Spleen (tissue), 11 donors: ENCODE results near the gene UACA. TPM values are rescaled to one million over a fixed set of nuclear protein-coding genes. Genes with fewer than 3 reads are reported as not detected.

ENCODE experiments used
- DNase-seq: peaks from one replicate; pipeline ENCODE4 v3.0.0-alpha.2; 2020
- H3K27ac ChIP-seq, 8 donors: fragments of 200-600 bp; sonication (generic) in 7 of 8; 1 replicate in 4 of 8; 2 replicates in 4 of 8; pipeline versions ENCODE4 v1.5.0 to v1.8.0; 2016 to 2021; ENCODE audit warnings: inconsistent platforms in 4 of 8, mild to moderate bottlenecking in 4 of 8, moderate library complexity in 1 of 8
- H3K27me3 ChIP-seq, 7 donors: fragments of 200-600 bp; sonication (generic) in 6 of 7; replicated peaks in 1 of 7; 1 replicate in 4 of 7; 2 replicates in 3 of 7; pipeline versions ENCODE4 v1.5.0 to v1.8.0; 2016 to 2021; ENCODE audit warnings: inconsistent platforms in 3 of 7, mild to moderate bottlenecking in 1 of 7
- H3K36me3 ChIP-seq, 6 donors: fragments of 200-600 bp; sonication (generic) in 5 of 6; 1 replicate in 4 of 6; 2 replicates in 2 of 6; pipeline versions ENCODE4 v1.5.0 to v1.8.0; 2016 to 2021; ENCODE audit warnings: inconsistent platforms in 2 of 6
- H3K4me1 ChIP-seq, 6 donors: fragments of 200-600 bp; sonication (generic) in 5 of 6; 1 replicate in 3 of 6; 2 replicates in 3 of 6; pipeline versions ENCODE4 v1.5.0 to v1.8.0; 2016 to 2021; ENCODE audit warnings: inconsistent platforms in 3 of 6
- H3K4me3 ChIP-seq, 8 donors: fragments of 200-600 bp; sonication (generic) in 7 of 8; 1 replicate in 4 of 8; 2 replicates in 4 of 8; pipeline versions ENCODE4 v1.5.0 to v1.8.0; 2016 to 2021; ENCODE audit warnings: inconsistent platforms in 4 of 8, mild to moderate bottlenecking in 4 of 8, moderate library complexity in 2 of 8
- H3K9me3 ChIP-seq, 8 donors: fragments of 200-600 bp; sonication (generic) in 7 of 8; 1 replicate in 4 of 8; 2 replicates in 4 of 8; pipeline versions ENCODE4 v1.5.0 to v1.8.0; 2016 to 2021; ENCODE audit warnings: inconsistent platforms in 4 of 8
- POLR2A ChIP-seq, 3 donors: fragments of 450-650 bp; IDR thresholded peaks; one replicate each; pipeline ENCODE4 v1.5.1; 2017; ENCODE audit warnings: antibody characterized with exemption in 3 of 3, mild to moderate bottlenecking in 1 of 3
- POLR2AphosphoS5 ChIP-seq, 3 donors: sonication (generic); formaldehyde crosslinking; IDR thresholded peaks; one replicate each; pipeline ENCODE4 v1.5.1; 2017; ENCODE audit warnings: antibody characterized with exemption in 3 of 3
- WGBS, 5 donors: extraction: QIAGEN DNeasy Blood & Tissue Kit in 3 of 5; methylation state at CpG; one replicate each; pipeline versions ENCODE4 v1.1.5 to v1.1.7; 2013 to 2018; 5-methylcytosine and 5-hydroxymethylcytosine counted together
- intact Hi-C: fragments of 100-400 bp; cut with DNase I; formaldehyde crosslinking; loops from one replicate; pipeline ENCODE4 v1.15.0; 2023; ENCODE audit warnings: low total_unique reads
- polyA plus RNA-seq, 3 donors: library from polyadenylated mRNA; stranded (reverse); fragments of 200-250 nt; gene quantifications; one replicate each; pipeline ENCODE4 v1.2.1, GENCODE V29; 2013
- total RNA-seq, 7 donors: library from RNA; depleted of rRNA in 3 of 7; stranded (reverse); fragments of >200 nt in 3 of 7; fragmentation: NEBNext Ultra II Directional in 4 of 7; extraction: Animal tissue kit (Norgen Biotek cat#: 25700) in 4 of 7; gene quantifications; one replicate each; pipeline versions ENCODE4 v1.1.0 to v1.2.1, GENCODE V29; 2016 to 2021
- TF ChIP-seq, protein P1 (sequence below), 11 experiments: fragments of 200-600 bp in 7 of 11; fragments of 450-650 bp in 4 of 11; sonication (generic) in 4 of 11; IDR thresholded peaks in 8 of 11; conservative IDR thresholded peaks in 3 of 11; 1 replicate in 7 of 11; 2 replicates in 4 of 11; pipeline versions ENCODE4 v1.4.0 to v1.8.0; 2016 to 2021; ENCODE audit warnings: antibody characterized with exemption in 11 of 11, inconsistent platforms in 4 of 11, mild to moderate bottlenecking in 1 of 11
- donor health status: healthy with polysubstance abuse.
- donor health status: DM: no; HTN: no; CAD: no; lungs with moderate emphysema.
- donor health status: DM: no; HTN: no; CAD: no.
- donor health status: Bipolar disorder and iron deficiency.
- donor health status: healthy.
- donor health status: DM: no; HTN: no; CAD: no.
- donor health status: DM: yes; HTN: yes; CAD: no.

Gene UACA
- total and polyA plus RNA-seq, 10 donors = 21.9 to 113 (median 78.6) TPM

DNA sequence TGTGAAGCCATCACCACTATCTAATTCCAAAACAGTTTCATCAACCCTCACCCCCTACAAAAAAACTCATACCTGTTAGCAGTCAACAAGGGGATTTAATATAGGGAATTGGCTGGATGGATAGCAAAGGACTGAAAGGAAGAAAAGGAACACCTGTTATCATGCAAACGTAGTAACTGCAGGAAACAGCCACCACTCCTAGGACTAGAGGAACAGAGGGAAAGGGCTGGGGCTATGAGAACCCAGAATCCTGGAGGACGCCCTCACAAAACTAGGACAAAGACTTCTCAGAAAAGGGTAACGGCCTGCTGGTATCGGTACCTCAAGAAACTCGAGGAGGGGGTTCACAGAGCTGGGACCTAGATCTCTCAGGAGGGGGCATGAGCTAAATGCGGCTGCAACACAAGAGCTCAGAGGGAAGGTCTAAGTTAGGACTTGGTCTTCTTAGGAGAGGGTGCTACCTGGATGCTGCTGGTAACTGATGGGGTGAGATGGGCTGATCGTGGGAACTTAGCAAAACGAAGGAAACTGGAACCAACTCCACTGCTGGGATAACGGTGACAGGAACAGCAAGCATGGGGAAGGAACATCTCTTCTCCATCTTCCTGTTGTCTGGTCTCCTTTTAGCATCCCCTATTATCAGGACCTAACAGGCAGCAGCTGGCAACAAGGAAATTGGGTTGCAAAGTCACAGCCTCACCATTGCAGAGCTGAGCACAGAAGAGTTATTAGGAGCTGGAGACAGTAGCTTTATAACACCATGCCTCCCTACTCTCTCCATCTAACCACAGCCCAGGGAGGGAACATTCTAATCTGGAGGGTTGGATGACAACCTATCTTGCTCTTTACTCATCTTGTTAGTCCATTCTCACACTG is 147.7 kb downstream of the UACA start:
- H3K27ac ChIP-seq = no peak overlapping the region
- no peaks in the 10 kb centered on the region for H3K4me1 ChIP-seq
- intact Hi-C loops = no loop called here
- no peaks in the 10 kb centered on the region for H3K36me3 ChIP-seq
- WGBS, 5 donors = 74 to 87% (median 78%) methylated on average over 9 of the region's 9 CpGs
- no peaks in the 10 kb centered on the region for H3K27me3 ChIP-seq
- no peak overlapping the region for H3K4me3 ChIP-seq
- DNase-seq = no peak
- TF ChIP-seq, protein P1, sequence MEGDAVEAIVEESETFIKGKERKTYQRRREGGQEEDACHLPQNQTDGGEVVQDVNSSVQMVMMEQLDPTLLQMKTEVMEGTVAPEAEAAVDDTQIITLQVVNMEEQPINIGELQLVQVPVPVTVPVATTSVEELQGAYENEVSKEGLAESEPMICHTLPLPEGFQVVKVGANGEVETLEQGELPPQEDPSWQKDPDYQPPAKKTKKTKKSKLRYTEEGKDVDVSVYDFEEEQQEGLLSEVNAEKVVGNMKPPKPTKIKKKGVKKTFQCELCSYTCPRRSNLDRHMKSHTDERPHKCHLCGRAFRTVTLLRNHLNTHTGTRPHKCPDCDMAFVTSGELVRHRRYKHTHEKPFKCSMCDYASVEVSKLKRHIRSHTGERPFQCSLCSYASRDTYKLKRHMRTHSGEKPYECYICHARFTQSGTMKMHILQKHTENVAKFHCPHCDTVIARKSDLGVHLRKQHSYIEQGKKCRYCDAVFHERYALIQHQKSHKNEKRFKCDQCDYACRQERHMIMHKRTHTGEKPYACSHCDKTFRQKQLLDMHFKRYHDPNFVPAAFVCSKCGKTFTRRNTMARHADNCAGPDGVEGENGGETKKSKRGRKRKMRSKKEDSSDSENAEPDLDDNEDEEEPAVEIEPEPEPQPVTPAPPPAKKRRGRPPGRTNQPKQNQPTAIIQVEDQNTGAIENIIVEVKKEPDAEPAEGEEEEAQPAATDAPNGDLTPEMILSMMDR (IDR thresholded peaks at IDR 0.05 in 8 of 11, conservative IDR thresholded peaks at IDR 0.05 in 3 of 11) = no peak
- TF ChIP-seq POLR2A (IDR thresholded peaks at IDR 0.05) = no peak
- no peak for TF ChIP-seq POLR2AphosphoS5 (IDR thresholded peaks at IDR 0.05)
- peaks cover 0 to 5% (median 0%) of the 10 kb centered on the region in 8 donors for H3K9me3 ChIP-seq

DNA sequence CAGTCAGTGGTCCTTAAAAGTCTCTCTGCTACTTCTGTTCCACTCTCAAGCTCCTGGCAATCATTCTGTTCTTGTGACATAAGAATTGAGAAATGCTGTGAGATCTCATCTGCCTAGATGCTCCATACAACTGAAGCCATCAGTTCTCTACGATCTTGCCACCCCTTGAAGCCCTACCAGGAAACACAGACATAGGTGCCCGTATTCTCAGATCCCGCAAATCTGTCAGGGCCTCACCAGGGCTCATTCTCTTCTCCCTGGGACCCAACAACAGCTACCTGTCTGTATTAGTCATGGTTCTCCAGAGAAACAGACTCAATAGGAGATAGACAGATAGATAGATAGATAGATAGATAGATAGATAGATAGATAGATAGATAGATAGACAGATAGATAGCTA is 149.1 kb downstream of the UACA start:
- Histone ChIP-seq H3K9me3 (no peaks in the 10 kb centered on the region), H3K4me1 (no peaks in the 10 kb centered on the region), H3K36me3 (no peaks in the 10 kb centered on the region), H3K27me3 (no peaks in the 10 kb centered on the region), H3K27ac (no peak overlapping the region), H3K4me3 (no peak overlapping the region)
- no peak for TF ChIP-seq POLR2A (IDR thresholded peaks at IDR 0.05)
- 80 to 96% (median 89%) methylated on average over 3 of the region's 3 CpGs for WGBS, 5 donors
- intact Hi-C loops = no loop called here
- no peak for DNase-seq

DNA sequence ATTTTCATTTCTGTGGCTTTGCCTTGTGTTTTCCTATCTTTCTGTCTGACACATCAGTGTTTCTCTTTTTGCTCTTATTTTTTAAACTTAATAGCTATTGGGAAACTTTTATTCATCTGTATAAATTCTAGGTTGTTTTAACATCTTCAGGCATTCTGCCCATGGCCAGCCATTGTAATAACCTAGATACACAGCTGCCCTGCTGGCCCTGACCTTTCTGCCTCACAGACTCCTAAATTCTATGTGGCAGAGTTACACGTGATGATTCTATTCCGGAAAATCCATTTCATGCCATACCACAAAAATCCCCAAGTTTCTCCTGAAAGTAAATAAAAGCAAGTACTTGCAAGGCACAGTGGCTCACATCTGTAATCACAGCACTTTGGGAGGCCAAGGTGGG is 150.1 kb downstream of the UACA start:
- WGBS, 5 donors = 72 to 92% (median 85%) methylated on average over 2 of the region's 2 CpGs
- no peaks in the 10 kb centered on the region for H3K36me3 ChIP-seq
- intact Hi-C loops = no loop called here
- H3K9me3 ChIP-seq = no peaks in the 10 kb centered on the region
- DNase-seq = no peak
- no peak for TF ChIP-seq POLR2A (IDR thresholded peaks at IDR 0.05)
- TF ChIP-seq POLR2AphosphoS5 (IDR thresholded peaks at IDR 0.05) = no peak
- TF ChIP-seq, protein P1 (IDR thresholded peaks at IDR 0.05 in 8 of 11, conservative IDR thresholded peaks at IDR 0.05 in 3 of 11) = no peak
- no peak overlapping the region for H3K27ac ChIP-seq
- H3K4me3 ChIP-seq = no peak overlapping the region
- no peaks in the 10 kb centered on the region for H3K27me3 ChIP-seq
- H3K4me1 ChIP-seq = peaks cover 0 to under 1% (median 0%) of the 10 kb centered on the region in 6 donors

DNA sequence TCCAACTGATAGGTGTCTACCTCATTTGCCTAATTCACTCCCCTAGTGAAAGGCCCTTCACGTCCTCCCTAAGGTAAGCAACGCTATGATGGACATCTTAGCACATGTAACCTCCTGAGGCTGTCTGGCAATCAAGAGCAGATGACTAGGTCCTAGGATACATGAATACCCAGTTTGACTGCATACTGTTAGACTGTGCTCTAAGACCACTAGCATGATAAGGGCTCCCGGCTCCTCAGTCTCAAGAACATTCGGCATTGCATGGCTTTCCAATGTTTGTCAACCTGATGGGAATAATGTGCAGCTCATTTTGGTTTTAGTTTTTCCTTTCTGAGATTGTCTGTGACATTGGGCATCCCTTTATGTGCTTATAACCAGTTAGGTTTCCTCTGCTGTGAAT is 152.1 kb downstream of the UACA start:
- no peaks in the 10 kb centered on the region for H3K9me3 ChIP-seq
- H3K27me3 ChIP-seq = no peaks in the 10 kb centered on the region
- intact Hi-C loops = no loop called here
- no peak for DNase-seq
- WGBS, 5 donors = 91 to 98% (median 93%) methylated on average over 4 of the region's 4 CpGs
- no peak overlapping the region for H3K4me3 ChIP-seq
- peaks cover 0 to 6% (median 0%) of the 10 kb centered on the region in 6 donors for H3K4me1 ChIP-seq
- no peaks in the 10 kb centered on the region for H3K36me3 ChIP-seq
- no peak overlapping the region for H3K27ac ChIP-seq
- TF ChIP-seq POLR2AphosphoS5 (IDR thresholded peaks at IDR 0.05) = no peak

DNA sequence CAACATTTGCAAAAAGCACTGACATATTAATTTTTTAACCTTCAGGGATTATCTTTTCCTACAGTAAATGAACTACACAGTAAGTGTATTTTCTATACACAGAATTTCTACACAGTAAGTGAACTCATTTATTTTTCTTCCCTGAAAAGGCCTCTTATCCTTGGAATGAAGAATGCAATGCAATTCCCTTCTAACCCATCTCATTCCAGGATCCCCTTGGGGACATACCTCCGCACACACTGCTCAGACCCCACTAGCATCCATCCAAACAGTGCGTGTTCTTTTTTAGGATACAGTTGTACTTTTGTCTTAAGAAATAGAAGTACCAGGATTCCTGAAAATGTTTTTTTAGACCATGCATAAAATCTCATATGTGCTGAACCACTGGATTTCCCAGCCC is 152.8 kb downstream of the UACA start:
- Histone ChIP-seq H3K27ac (no peak overlapping the region), H3K9me3 (no peaks in the 10 kb centered on the region), H3K36me3 (no peaks in the 10 kb centered on the region), H3K4me1 (peaks cover 0 to 6% (median 2%) of the 10 kb centered on the region in 6 donors), H3K27me3 (no peaks in the 10 kb centered on the region), H3K4me3 (no peak overlapping the region)
- TF ChIP-seq POLR2A (IDR thresholded peaks at IDR 0.05) = no peak
- 69 to 100% (median 94%) methylated on average over 2 of the region's 2 CpGs for WGBS, 5 donors
- intact Hi-C loops = no loop called here
- no peak for DNase-seq
